ENCODE data around the gene PDE6C.

The PDE6C gene

GRCh38 chr10:93612311-93612710, at the start of gene PDE6C:
PDE6C (plus strand) TSS chr10:93612537; CDS start chr10:93612726, 189 bp downstream.
- no peak for DNase-seq

- no peak for DNase-seq
These were observed 46.9 kb upstream of the PDE6C start for GRCh38 chr10:93565446-93565845.

GRCh38 chr10:93566435-93567276, 45.7 kb upstream of the PDE6C start, which contains the start of gene FFAR4:
FFAR4 (plus strand) TSS chr10:93566665; CDS start chr10:93566721, 56 bp downstream.
- no peak for DNase-seq

GRCh38 chr10:93567277-93568104, 44.8 kb upstream of the PDE6C start:
- no peak for DNase-seq

GRCh38 chr10:93568105-93568390, 44.3 kb upstream of the PDE6C start:
- no peak for DNase-seq

GRCh38 chr10:93570383-93570782, 42.0 kb upstream of the PDE6C start:
- no peak for DNase-seq

- DNase-seq, result no peak
These were observed 39.7 kb upstream of the PDE6C start for GRCh38 chr10:93572606-93573005.

GRCh38 chr10:93573051-93573909, 39.1 kb upstream of the PDE6C start:
- DNase-seq, result no peak

- DNase-seq, result no peak
These were observed 38.4 kb upstream of the PDE6C start for GRCh38 chr10:93573924-93574323.

GRCh38 chr10:93576888-93577287, 35.4 kb upstream of the PDE6C start:
- DNase-seq, result no peak

GRCh38 chr10:93577565-93577964, 34.8 kb upstream of the PDE6C start:
- no peak for DNase-seq

- no peak for DNase-seq
These were observed 33.2 kb upstream of the PDE6C start for GRCh38 chr10:93579089-93579488.

GRCh38 chr10:93579985-93580711, 32.2 kb upstream of the PDE6C start:
- no peak for DNase-seq

- no peak for DNase-seq
These were observed 31.5 kb upstream of the PDE6C start for GRCh38 chr10:93580828-93581227.

GRCh38 chr10:93584445-93584844, 27.9 kb upstream of the PDE6C start:
- DNase-seq, result no peak

GRCh38 chr10:93589648-93590562, 22.4 kb upstream of the PDE6C start:
- DNase-seq, result no peak

GRCh38 chr10:93590638-93591037, 21.7 kb upstream of the PDE6C start:
- DNase-seq, result no peak

- no peak for DNase-seq
These were observed 21.1 kb upstream of the PDE6C start for GRCh38 chr10:93591065-93591808.

GRCh38 chr10:93593254-93593653, 19.1 kb upstream of the PDE6C start:
- DNase-seq, result no peak

GRCh38 chr10:93593749-93594148, 18.6 kb upstream of the PDE6C start:
- DNase-seq, result no peak

- DNase-seq, result no peak
These were observed 17.8 kb upstream of the PDE6C start for GRCh38 chr10:93594518-93594917.

Data from stimulated activated CD4-positive, alpha-beta T cell treated with anti-CD3 and anti-CD28 coated beads, Interleukin-2, amount 100 ng/mL, for 24 hours (primary cell).